GM12891 (cell line): Measurements from ENCODE around the gene DHRSX.

Experiments used
- PAX5 ChIP-seq: IDR thresholded peaks from 2 replicates; pipeline ENCODE4 v1.6.1; 2011; ENCODE audit warnings: low read length, moderate library complexity, mild to moderate bottlenecking; ENCODE audit not compliant: insufficient read depth, severe bottlenecking
- POLR2A ChIP-seq: IDR thresholded peaks from 2 replicates; pipeline ENCODE4 v1.6.1; 2011; ENCODE audit warnings: low read depth, low read length, control low read depth
- POLR2AphosphoS5 ChIP-seq: IDR thresholded peaks from 2 replicates; pipeline ENCODE4 v1.6.1; 2011; ENCODE audit warnings: low read depth, low read length, control low read depth
- POU2F2 ChIP-seq: IDR thresholded peaks from 2 replicates; pipeline ENCODE4 v1.6.1; 2011; ENCODE audit warnings: low read depth, mild to moderate bottlenecking, control low read depth, low read length, moderate library complexity
- SPI1 ChIP-seq: IDR thresholded peaks from 2 replicates; pipeline ENCODE4 v1.6.1; 2011; ENCODE audit warnings: low read depth, low read length, control low read depth
- TAF1 ChIP-seq: IDR thresholded peaks from 2 replicates; pipeline ENCODE4 v1.6.1; 2011; ENCODE audit warnings: low read depth, low read length, control low read depth

DNA sequence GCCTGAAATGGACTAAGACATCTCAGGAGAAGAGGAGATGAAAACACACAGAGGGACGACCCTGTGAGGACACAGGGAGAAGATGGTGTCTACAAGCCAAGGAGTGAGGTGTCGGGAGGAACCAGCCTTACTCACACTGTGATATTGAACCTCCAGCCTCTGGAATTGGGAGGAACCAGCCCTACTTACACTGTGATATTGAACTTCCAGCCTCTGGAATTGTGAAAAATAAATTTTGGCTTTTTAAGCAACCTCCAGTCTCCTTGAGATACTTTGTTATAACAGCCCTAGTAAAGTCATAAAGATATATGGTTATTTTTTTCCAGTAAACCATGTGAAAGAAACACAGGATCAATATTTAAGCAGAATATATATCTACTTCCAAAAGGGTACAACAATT, 76.5 kb downstream of the DHRSX start:
- no peak for TF ChIP-seq POLR2A
- TF ChIP-seq POLR2AphosphoS5 = no peak
- TF ChIP-seq POU2F2 = no peak
- TF ChIP-seq SPI1 = no peak
- no peak for TF ChIP-seq TAF1
- TF ChIP-seq PAX5 = no peak
